ENCODE data around the gene MAD2L1BP. TPM values are rescaled to one million over a fixed set of nuclear protein-coding genes. Genes with fewer than 3 reads are reported as not detected.
A peak's percentile ranks its signal among the peaks of the same experiment; 100 is the strongest.

MAD2L1BP gene
- polyA plus RNA-seq, 1 of the 3 experiments (the other 2 are of a cell fraction): 30.9 TPM

DNA sequence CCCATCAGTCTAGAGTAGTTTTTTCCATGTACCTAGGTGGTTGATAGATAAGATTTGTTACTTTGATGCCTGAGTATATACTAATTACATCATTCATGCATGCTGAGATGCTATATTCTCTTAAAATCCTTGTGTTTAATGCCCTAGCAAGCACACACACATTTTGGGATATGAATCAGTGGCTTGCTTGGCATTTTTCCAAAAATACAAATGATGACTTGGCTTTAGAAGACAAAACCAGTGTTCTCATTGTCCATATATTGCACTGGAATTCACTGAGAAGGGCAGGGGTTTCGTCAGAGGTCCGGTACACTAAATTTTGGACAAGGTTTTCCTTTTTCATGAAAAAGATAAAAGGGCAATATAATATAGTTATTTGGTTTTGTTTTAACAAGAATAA is 31.5 kb upstream of the MAD2L1BP start:
- H4K20me1 ChIP-seq (ENCODE audit: insufficient read depth): 0 out of 2 replicates have a peak, but pooled peaks cover 6% of the 10 kb centered on the region
- CTCF ChIA-PET: no interaction called here
- TF ChIP-seq RCOR1 (IDR thresholded peaks at IDR 0.05; ENCODE audit: low read length): no peak
- peak; percentile 82 for TF ChIP-seq NFIC (IDR thresholded peaks at IDR 0.05; ENCODE audit: borderline replicate concordance)
- peak; percentile 24; the same call in 1 of the 2 replicates for TF ChIP-seq TCF12 (IDR thresholded peaks at IDR 0.05)
- TF ChIP-seq FOSL2 (IDR thresholded peaks at IDR 0.05; ENCODE audit: borderline replicate concordance, low read depth): peak; percentile 58; the same call in 1 of the 2 replicates
- peak; percentile 52 for TF ChIP-seq JUND (IDR thresholded peaks at IDR 0.05)
- TF ChIP-seq, protein P1, sequence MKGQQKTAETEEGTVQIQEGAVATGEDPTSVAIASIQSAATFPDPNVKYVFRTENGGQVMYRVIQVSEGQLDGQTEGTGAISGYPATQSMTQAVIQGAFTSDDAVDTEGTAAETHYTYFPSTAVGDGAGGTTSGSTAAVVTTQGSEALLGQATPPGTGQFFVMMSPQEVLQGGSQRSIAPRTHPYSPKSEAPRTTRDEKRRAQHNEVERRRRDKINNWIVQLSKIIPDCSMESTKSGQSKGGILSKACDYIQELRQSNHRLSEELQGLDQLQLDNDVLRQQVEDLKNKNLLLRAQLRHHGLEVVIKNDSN (IDR thresholded peaks at IDR 0.05; ENCODE audit: borderline replicate concordance, low read depth): no peak
- DNase-seq: no peak
- H2AFZ ChIP-seq (ENCODE audit: low read depth): no peak overlapping the region
- 95% methylated on average over 2 of the region's 2 CpGs for WGBS (ENCODE audit: low lambda C conversion rate)
- no peak overlapping the region for H3K4me2 ChIP-seq
- peaks cover 26 to 61% of the 10 kb centered on the region in 2 experiments for H3K36me3 ChIP-seq (replicated peaks in 1 of 2; ENCODE audit: control insufficient read depth in 1 of 2, insufficient read depth in 2 of 2, low read length in 1 of 2)
- H3K79me2 ChIP-seq (ENCODE audit: insufficient read depth): peaks cover 17% of the 10 kb centered on the region
- no peaks in the 10 kb centered on the region for H3K9me3 ChIP-seq
- no peaks in the 10 kb centered on the region for H3K27me3 ChIP-seq (ENCODE audit: insufficient read depth)
- no peak overlapping the region for H3K9ac ChIP-seq
- peaks cover 35% of the 10 kb centered on the region for H3F3A ChIP-seq (replicated peaks; ENCODE audit: insufficient read depth)
- peaks cover 0 to 10% of the 10 kb centered on the region in 2 experiments; a peak in 2 of 4 replicates for H3K4me1 ChIP-seq (ENCODE audit: control insufficient read depth in 1 of 2, insufficient read depth in 2 of 2, low read depth in 1 of 2, low read length in 1 of 2)
- H3K4me3 ChIP-seq (ENCODE audit: low read depth in 2 of 2, low read length in 1 of 2): no peak overlapping the region
- H3K27ac ChIP-seq (ENCODE audit: low read depth in 2 of 2, low read length in 1 of 2): peak overlapping the region in 1 of 2 experiments; percentile 47; a peak in 2 of 4 replicates
- H3K9me2 ChIP-seq: no peaks in the 10 kb centered on the region
- POLR2A ChIA-PET: no interaction called here

DNA sequence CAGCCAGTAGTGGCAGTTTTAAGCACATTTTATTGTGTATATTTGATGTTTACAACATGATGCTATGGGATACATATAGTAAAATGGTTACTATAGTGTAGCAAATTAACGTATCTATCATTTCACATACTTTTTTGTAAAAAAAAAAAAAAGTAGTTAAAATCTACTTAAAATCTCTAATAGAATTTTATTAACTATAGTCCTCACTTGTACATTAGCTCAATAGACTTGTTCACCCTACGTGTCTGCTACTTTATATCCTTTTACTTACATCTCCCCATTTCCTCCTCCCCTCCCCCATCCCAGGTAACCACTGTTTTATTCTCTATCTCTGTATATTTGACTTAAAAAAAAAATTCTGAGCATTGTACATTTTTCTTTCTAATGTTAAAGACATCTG is 29.6 kb upstream of the MAD2L1BP start:
- Histone ChIP-seq H3K9me3 (no peaks in the 10 kb centered on the region), H3K4me1 (ENCODE audit: control insufficient read depth in 1 of 2, insufficient read depth in 2 of 2, low read depth in 1 of 2, low read length in 1 of 2) (peaks cover 0 to 10% of the 10 kb centered on the region in 2 experiments; a peak in 2 of 4 replicates), H4K20me1 (ENCODE audit: insufficient read depth) (0 out of 2 replicates have a peak, but pooled peaks cover 6% of the 10 kb centered on the region), H3F3A (replicated peaks; ENCODE audit: insufficient read depth) (peaks cover 35% of the 10 kb centered on the region), H3K36me3 (replicated peaks in 1 of 2; ENCODE audit: control insufficient read depth in 1 of 2, insufficient read depth in 2 of 2, low read length in 1 of 2) (peaks cover 33 to 71% of the 10 kb centered on the region in 2 experiments), H2AFZ (ENCODE audit: low read depth) (no peak overlapping the region), H3K27me3 (ENCODE audit: insufficient read depth) (no peaks in the 10 kb centered on the region), H3K4me2 (no peak overlapping the region), H3K4me3 (ENCODE audit: low read depth in 2 of 2, low read length in 1 of 2) (no peak overlapping the region), H3K9me2 (no peaks in the 10 kb centered on the region), H3K9ac (no peak overlapping the region), H3K79me2 (ENCODE audit: insufficient read depth) (peaks cover 17% of the 10 kb centered on the region), H3K27ac (ENCODE audit: low read depth in 2 of 2, low read length in 1 of 2) (no peak overlapping the region)
- no peak for DNase-seq
- WGBS (ENCODE audit: low lambda C conversion rate): 92% methylated on average over 2 of the region's 2 CpGs
- ChIA-PET POLR2A (interaction anchor here (0.6 kb wide), 1 partner anchor 13 kb away, joined by 3 read pairs; no protein-coding TSS in a partner anchor), CTCF (interaction anchor here (1.2 to 1.7 kb wide), 4 partner anchors 12 to 473 kb away, joined by 3 to 4 read pairs (median 3); no protein-coding TSS in a partner anchor)
- TF ChIP-seq, protein P2, sequence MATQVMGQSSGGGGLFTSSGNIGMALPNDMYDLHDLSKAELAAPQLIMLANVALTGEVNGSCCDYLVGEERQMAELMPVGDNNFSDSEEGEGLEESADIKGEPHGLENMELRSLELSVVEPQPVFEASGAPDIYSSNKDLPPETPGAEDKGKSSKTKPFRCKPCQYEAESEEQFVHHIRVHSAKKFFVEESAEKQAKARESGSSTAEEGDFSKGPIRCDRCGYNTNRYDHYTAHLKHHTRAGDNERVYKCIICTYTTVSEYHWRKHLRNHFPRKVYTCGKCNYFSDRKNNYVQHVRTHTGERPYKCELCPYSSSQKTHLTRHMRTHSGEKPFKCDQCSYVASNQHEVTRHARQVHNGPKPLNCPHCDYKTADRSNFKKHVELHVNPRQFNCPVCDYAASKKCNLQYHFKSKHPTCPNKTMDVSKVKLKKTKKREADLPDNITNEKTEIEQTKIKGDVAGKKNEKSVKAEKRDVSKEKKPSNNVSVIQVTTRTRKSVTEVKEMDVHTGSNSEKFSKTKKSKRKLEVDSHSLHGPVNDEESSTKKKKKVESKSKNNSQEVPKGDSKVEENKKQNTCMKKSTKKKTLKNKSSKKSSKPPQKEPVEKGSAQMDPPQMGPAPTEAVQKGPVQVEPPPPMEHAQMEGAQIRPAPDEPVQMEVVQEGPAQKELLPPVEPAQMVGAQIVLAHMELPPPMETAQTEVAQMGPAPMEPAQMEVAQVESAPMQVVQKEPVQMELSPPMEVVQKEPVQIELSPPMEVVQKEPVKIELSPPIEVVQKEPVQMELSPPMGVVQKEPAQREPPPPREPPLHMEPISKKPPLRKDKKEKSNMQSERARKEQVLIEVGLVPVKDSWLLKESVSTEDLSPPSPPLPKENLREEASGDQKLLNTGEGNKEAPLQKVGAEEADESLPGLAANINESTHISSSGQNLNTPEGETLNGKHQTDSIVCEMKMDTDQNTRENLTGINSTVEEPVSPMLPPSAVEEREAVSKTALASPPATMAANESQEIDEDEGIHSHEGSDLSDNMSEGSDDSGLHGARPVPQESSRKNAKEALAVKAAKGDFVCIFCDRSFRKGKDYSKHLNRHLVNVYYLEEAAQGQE (IDR thresholded peaks at IDR 0.05; ENCODE audit: low read depth, low read length): no peak
- TF ChIP-seq YY1 (IDR thresholded peaks at IDR 0.05; ENCODE audit: low read depth): no peak
- TF ChIP-seq NRF1 (IDR thresholded peaks at IDR 0.05; ENCODE audit: low read depth, low read length): no peak
- no peak for TF ChIP-seq FOXJ3 (CRISPR knock-in tag; IDR thresholded peaks at IDR 0.05)
- TF ChIP-seq, protein P3, sequence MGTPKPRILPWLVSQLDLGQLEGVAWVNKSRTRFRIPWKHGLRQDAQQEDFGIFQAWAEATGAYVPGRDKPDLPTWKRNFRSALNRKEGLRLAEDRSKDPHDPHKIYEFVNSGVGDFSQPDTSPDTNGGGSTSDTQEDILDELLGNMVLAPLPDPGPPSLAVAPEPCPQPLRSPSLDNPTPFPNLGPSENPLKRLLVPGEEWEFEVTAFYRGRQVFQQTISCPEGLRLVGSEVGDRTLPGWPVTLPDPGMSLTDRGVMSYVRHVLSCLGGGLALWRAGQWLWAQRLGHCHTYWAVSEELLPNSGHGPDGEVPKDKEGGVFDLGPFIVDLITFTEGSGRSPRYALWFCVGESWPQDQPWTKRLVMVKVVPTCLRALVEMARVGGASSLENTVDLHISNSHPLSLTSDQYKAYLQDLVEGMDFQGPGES (IDR thresholded peaks at IDR 0.05; ENCODE audit: low read depth, low read length): no peak
- no peak for TF ChIP-seq CHD2 (IDR thresholded peaks at IDR 0.05; ENCODE audit: low read length, partially characterized antibody)
- TF ChIP-seq EP300 (IDR thresholded peaks at IDR 0.05; ENCODE audit: borderline replicate concordance in 1 of 2, low read depth in 1 of 2, low read length in 1 of 2): no peak
- TF ChIP-seq POLR2AphosphoS5 (IDR thresholded peaks at IDR 0.05; ENCODE audit: low read depth, low read length): no peak
- no peak for TF ChIP-seq SIN3A (IDR thresholded peaks at IDR 0.05; ENCODE audit: borderline replicate concordance, low read depth, low read length)
- no peak for TF ChIP-seq MXI1 (IDR thresholded peaks at IDR 0.05; ENCODE audit: low read depth, low read length)
- no peak for TF ChIP-seq EZH2phosphoT487 (IDR thresholded peaks at IDR 0.05; ENCODE audit: borderline replicate concordance, low read depth)
- no peak for TF ChIP-seq FOXM1 (IDR thresholded peaks at IDR 0.05; ENCODE audit: low read depth)
- TF ChIP-seq GABPA (IDR thresholded peaks at IDR 0.05; ENCODE audit: low read depth): no peak
- TF ChIP-seq, protein P4, sequence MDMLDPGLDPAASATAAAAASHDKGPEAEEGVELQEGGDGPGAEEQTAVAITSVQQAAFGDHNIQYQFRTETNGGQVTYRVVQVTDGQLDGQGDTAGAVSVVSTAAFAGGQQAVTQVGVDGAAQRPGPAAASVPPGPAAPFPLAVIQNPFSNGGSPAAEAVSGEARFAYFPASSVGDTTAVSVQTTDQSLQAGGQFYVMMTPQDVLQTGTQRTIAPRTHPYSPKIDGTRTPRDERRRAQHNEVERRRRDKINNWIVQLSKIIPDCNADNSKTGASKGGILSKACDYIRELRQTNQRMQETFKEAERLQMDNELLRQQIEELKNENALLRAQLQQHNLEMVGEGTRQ (IDR thresholded peaks at IDR 0.05; ENCODE audit: borderline replicate concordance, low read depth, low read length): no peak
- no peak for TF ChIP-seq TAF1 (IDR thresholded peaks at IDR 0.05; ENCODE audit: borderline replicate concordance, low read depth, low read length)
- no peak for TF ChIP-seq GATA2 (CRISPR knock-in tag; IDR thresholded peaks at IDR 0.05)
- TF ChIP-seq RFX5 (IDR thresholded peaks at IDR 0.05; ENCODE audit: low read length): no peak

Data from SK-N-SH (cell line).